ENCODE data around the gene POC1A. TPM values are rescaled to one million over a fixed set of nuclear protein-coding genes. Genes with fewer than 3 reads are reported as not detected.

POC1A gene
- total RNA-seq, 1 donor from 2014 or later, result 1.2 TPM

DNA sequence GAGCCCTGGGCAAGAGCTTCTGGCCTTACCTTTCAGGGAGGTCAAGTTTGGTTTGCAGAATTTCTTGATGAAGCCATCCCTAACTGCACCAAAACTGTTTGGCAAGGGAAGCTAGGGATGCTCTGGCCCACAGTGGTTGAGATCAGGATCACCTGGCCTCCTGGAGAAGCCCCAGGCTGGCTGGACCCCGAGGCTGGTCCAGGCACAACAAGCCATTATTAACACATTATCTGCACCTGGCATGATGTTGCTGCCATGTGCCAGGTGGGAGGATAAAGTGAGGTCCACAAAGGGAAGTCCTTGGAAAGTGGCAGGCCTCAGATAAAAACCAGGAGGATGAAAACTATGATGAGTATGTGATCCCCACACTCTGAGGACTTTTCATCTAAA lies 62.0 kb downstream of the POC1A start:
- Histone ChIP-seq H3K4me3 (no peak overlapping the region), H3K9me3 (replicated peaks) (no peaks in the 10 kb centered on the region), H3K27me3 (ENCODE audit: low read depth) (no peaks in the 10 kb centered on the region), H3K27ac (replicated peaks) (no peak overlapping the region), H3K36me3 (no peaks in the 10 kb centered on the region), H3K4me1 (peaks cover 57% of the 10 kb centered on the region)
- intact Hi-C loops (cut with micrococcal nuclease), result no loop called here
- DNase-seq, result no peak
- TF ChIP-seq, protein P1, sequence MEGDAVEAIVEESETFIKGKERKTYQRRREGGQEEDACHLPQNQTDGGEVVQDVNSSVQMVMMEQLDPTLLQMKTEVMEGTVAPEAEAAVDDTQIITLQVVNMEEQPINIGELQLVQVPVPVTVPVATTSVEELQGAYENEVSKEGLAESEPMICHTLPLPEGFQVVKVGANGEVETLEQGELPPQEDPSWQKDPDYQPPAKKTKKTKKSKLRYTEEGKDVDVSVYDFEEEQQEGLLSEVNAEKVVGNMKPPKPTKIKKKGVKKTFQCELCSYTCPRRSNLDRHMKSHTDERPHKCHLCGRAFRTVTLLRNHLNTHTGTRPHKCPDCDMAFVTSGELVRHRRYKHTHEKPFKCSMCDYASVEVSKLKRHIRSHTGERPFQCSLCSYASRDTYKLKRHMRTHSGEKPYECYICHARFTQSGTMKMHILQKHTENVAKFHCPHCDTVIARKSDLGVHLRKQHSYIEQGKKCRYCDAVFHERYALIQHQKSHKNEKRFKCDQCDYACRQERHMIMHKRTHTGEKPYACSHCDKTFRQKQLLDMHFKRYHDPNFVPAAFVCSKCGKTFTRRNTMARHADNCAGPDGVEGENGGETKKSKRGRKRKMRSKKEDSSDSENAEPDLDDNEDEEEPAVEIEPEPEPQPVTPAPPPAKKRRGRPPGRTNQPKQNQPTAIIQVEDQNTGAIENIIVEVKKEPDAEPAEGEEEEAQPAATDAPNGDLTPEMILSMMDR (IDR thresholded peaks at IDR 0.05; ENCODE audit: borderline replicate concordance), result no peak

DNA sequence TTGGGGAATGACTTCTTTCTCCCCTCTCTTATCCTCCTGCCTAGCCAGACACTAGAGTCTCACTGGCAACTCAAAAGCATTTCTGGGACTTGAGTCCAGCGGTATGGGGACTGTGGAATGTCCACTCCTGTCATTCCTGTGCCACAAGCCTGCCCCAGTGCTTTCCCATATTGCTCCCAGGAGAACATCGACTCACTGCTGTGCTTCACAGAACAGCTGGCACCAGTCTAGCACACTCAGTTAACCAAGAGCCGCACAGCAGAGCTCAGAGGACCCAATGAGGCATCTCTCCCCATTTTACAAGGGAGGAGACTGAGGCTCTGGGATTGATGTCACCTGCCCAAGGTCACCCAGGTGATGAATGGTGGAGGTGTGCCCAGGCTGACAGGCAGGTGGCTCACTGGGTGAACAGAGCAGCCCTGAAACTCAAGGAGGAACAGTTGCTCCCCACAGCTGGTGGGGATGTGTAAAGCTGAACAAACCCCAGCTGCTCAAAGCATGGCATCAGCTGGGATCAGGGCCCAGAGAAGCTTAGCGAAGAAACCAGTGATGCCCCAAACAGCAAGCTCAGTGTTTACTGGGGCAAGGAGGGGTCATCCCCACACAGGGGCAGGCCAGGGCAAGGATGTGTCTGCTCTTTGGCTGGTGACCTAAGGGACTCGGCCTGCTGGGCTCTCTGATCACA lies 62.5 kb downstream of the POC1A start:
- no peaks in the 10 kb centered on the region for H3K27me3 ChIP-seq (ENCODE audit: low read depth)
- peaks cover 62% of the 10 kb centered on the region for H3K4me1 ChIP-seq
- no peak overlapping the region for H3K4me3 ChIP-seq
- TF ChIP-seq, protein P1 (IDR thresholded peaks at IDR 0.05; ENCODE audit: borderline replicate concordance), result no peak
- H3K27ac ChIP-seq (replicated peaks), result no peak overlapping the region
- peak; percentile 2 for DNase-seq
- intact Hi-C loops (cut with micrococcal nuclease), result no loop called here
- no peaks in the 10 kb centered on the region for H3K9me3 ChIP-seq (replicated peaks)
- H3K36me3 ChIP-seq, result no peaks in the 10 kb centered on the region

DNA sequence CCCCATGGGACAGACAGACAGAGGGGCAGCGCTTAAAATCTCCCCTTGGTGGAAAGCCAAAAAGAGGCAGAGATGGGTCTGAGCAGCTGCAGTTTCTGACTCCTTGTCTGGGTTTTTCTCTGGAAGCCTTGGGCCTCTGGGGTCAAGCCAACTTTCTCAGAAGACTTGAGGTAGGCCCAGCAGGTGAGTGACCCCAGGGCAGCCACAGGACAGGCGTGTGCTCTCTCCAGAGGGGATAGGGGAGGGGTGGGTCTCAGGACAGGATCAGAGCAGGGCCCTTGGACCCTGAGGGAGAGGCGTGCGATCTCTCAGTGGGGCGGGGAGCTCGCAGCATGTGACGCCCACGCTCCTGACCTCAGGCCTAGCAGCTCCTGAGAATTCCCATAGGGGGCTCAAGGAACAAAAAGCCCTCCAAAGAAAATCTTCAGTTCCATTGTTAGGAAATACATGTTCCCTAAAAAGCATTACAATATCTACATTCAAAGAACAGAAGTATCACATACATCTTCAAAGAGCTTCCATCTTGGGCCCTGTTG lies 63.2 kb downstream of the POC1A start:
- H3K36me3 ChIP-seq, result no peaks in the 10 kb centered on the region
- peak overlapping the region; percentile 65 for H3K27ac ChIP-seq (replicated peaks)
- H3K9me3 ChIP-seq (replicated peaks), result no peaks in the 10 kb centered on the region
- TF ChIP-seq, protein P1 (IDR thresholded peaks at IDR 0.05; ENCODE audit: borderline replicate concordance), result no peak
- intact Hi-C loops (cut with micrococcal nuclease), result no loop called here
- peaks cover 66% of the 10 kb centered on the region for H3K4me1 ChIP-seq
- no peaks in the 10 kb centered on the region for H3K27me3 ChIP-seq (ENCODE audit: low read depth)
- peak; percentile 10 for DNase-seq
- H3K4me3 ChIP-seq, result no peak overlapping the region

DNA sequence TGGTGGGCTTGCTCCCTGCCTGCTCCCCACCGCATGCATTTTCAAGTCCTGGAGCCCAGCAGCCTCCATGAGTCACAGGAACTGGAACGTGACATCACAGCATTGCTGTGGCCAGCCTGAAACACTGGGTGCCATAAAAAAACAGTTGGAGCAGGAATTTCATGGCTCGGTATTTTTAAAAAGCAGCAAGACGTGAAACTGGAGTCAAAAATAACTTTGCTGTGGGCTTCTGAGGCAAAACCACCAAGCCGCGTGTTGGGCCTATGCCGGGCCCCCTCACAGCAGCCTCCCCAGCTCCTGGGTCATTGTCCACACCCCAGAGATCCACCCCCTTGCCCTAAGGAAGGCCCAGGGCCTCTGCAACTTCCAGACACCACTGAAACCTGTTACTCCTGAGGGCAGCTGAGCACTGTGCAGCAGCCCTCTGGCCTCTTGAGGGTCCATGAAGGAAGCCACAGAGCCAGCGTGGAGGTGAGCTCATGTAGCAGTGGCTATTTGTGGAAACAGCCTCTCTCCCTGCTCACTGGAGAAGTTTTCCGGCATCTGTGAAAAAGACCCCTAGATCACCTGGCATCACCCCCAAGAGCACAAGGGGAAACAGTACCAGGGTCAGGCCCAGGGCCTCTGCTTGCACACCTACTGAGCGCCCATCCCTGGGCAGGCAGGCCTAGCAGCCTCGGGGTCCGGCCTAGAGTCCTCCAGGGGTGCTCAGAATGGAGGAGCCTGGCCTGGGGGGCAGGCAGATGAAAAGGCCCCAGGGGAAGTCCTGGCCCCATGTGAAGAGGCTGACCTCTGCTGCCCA lies 63.9 kb downstream of the POC1A start:
- no peak for DNase-seq
- peak overlapping the region; percentile 65 for H3K27ac ChIP-seq (replicated peaks)
- intact Hi-C loops (cut with micrococcal nuclease), result no loop called here
- H3K4me1 ChIP-seq, result peaks cover 66% of the 10 kb centered on the region
- H3K9me3 ChIP-seq (replicated peaks), result no peaks in the 10 kb centered on the region
- H3K4me3 ChIP-seq, result no peak overlapping the region
- TF ChIP-seq, protein P1 (IDR thresholded peaks at IDR 0.05; ENCODE audit: borderline replicate concordance), result no peak
- H3K27me3 ChIP-seq (ENCODE audit: low read depth), result no peaks in the 10 kb centered on the region
- no peaks in the 10 kb centered on the region for H3K36me3 ChIP-seq

DNA sequence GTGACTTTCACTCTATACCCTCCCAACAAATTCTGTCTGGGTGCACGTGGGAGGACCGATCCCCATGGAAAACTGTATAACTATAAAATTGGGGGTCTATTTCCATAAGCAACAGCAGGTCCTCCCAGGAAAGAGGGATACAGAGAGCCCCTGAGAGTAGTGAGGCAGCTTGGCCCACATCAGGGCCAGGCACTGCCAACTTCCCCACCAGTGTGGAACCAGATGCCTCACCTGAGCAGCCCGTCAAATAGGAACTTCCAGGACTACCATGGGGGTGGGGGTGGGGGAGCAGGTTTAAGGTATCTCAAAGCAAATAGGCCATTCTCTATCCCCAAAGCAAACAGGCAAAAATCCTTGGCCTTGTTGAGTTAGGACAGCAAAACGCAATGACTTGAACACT lies 64.5 kb downstream of the POC1A start:
- Histone ChIP-seq H3K4me3 (no peak overlapping the region), H3K4me1 (peaks cover 66% of the 10 kb centered on the region), H3K27me3 (ENCODE audit: low read depth) (no peaks in the 10 kb centered on the region), H3K27ac (replicated peaks) (peak overlapping the region; percentile 65), H3K36me3 (no peaks in the 10 kb centered on the region), H3K9me3 (replicated peaks) (no peaks in the 10 kb centered on the region)
- DNase-seq, result no peak
- intact Hi-C loops (cut with micrococcal nuclease), result no loop called here
- TF ChIP-seq, protein P1 (IDR thresholded peaks at IDR 0.05; ENCODE audit: borderline replicate concordance), result no peak

Data from left ventricle myocardium inferior (tissue), 1 donor.